ENCODE data around the gene OLIG2.

The OLIG2 gene

GRCh38 chr21:33019885-33020557 is 5.7 kb upstream of the OLIG2 start:
- DNase-seq (ENCODE audit: low read depth), result no peak

- no peak for DNase-seq (ENCODE audit: low read depth)
Observed at GRCh38 chr21:33020558-33021100, 5.1 kb upstream of the OLIG2 start.

- DNase-seq (ENCODE audit: low read depth), result no peak
Observed at GRCh38 chr21:33021150-33021549, 4.6 kb upstream of the OLIG2 start.

GRCh38 chr21:33021667-33022066 is 4.1 kb upstream of the OLIG2 start:
- DNase-seq (ENCODE audit: low read depth), result no peak

GRCh38 chr21:33022489-33022827 is 3.3 kb upstream of the OLIG2 start:
- no peak for DNase-seq (ENCODE audit: low read depth)

- no peak for DNase-seq (ENCODE audit: low read depth)
Observed at GRCh38 chr21:33022828-33023573, 2.7 kb upstream of the OLIG2 start.

GRCh38 chr21:33023574-33024200 is 2.0 kb upstream of the OLIG2 start:
- DNase-seq (ENCODE audit: low read depth), result no peak

GRCh38 chr21:33024201-33025103 is 1.3 kb upstream of the OLIG2 start:
- no peak for DNase-seq (ENCODE audit: low read depth)

GRCh38 chr21:33025106-33025488 is 638 bp upstream of the OLIG2 start:
- DNase-seq (ENCODE audit: low read depth), result no peak

GRCh38 chr21:33026443-33026858 is 716 bp downstream of the OLIG2 start:
- DNase-seq (ENCODE audit: low read depth), result no peak

- no peak for DNase-seq (ENCODE audit: low read depth)
Observed at GRCh38 chr21:33026878-33027400, 1.2 kb downstream of the OLIG2 start.

GRCh38 chr21:33027401-33028286 is 1.9 kb downstream of the OLIG2 start:
- no peak for DNase-seq (ENCODE audit: low read depth)

- no peak for DNase-seq (ENCODE audit: low read depth)
Observed at GRCh38 chr21:33028287-33028670, 2.5 kb downstream of the OLIG2 start.

GRCh38 chr21:33028773-33029384 is 3.1 kb downstream of the OLIG2 start:
- no peak for DNase-seq (ENCODE audit: low read depth)

GRCh38 chr21:33029385-33029921 is 3.7 kb downstream of the OLIG2 start:
- no peak for DNase-seq (ENCODE audit: low read depth)

- DNase-seq (ENCODE audit: low read depth), result no peak
Observed at GRCh38 chr21:33029975-33030461, 4.3 kb downstream of the OLIG2 start.

- no peak for DNase-seq (ENCODE audit: low read depth)
Observed at GRCh38 chr21:33030633-33031032, 4.9 kb downstream of the OLIG2 start.

- DNase-seq (ENCODE audit: low read depth), result no peak
Observed at GRCh38 chr21:33031152-33031911, 5.6 kb downstream of the OLIG2 start.

- no peak for DNase-seq (ENCODE audit: low read depth)
Observed at GRCh38 chr21:33032434-33033047, 6.8 kb downstream of the OLIG2 start.
